OCI-LY3 (cell line): Measurements from ENCODE around the gene SMAD3.

Source experiments
- CTCF ChIP-seq: fragments of 200-600, 300-600 bp; sonication (generic); IDR thresholded peaks from 2 replicates; pipeline ENCODE4 v1.5.1; 2014; ENCODE audit warnings: antibody characterized with exemption, low read length, low read depth
- EZH2phosphoT487 ChIP-seq: fragments of 200-600 bp; shearing (Covaris generic); IDR thresholded peaks from 2 replicates; pipeline ENCODE4 v1.6.1; 2018; ENCODE audit warnings: antibody characterized with exemption, mixed run types, low read depth

GRCh38 chr15:67137951-67138848, 72.8 kb downstream of the SMAD3 start:
- no peak for TF ChIP-seq CTCF
- no peak for TF ChIP-seq EZH2phosphoT487
